Lower lobe of right lung (tissue), 2 donors: ENCODE measurements around the gene GP9. TPM values are rescaled to one million over a fixed set of nuclear protein-coding genes. Genes with fewer than 3 reads are reported as not detected.

Source experiments
- ATAC-seq, 2 donors: fragments of 200-7000 bp; cut with Tn5 transposase; one replicate each; pipeline ENCODE4 v1.9.1; 2020 to 2022; ENCODE audit warnings: mild to moderate bottlenecking in 2 of 2, moderate library complexity in 2 of 2
- DNase-seq: peaks from one replicate; pipeline ENCODE4 v3.0.0-alpha.2; 2020
- H3K27ac ChIP-seq: fragments of 200-600 bp; one replicate; pipeline ENCODE4 v1.8.0; 2022
- H3K27me3 ChIP-seq: fragments of 200-600 bp; one replicate; pipeline ENCODE4 v1.8.0; 2022; ENCODE audit warnings: low read depth
- H3K36me3 ChIP-seq: fragments of 200-600 bp; one replicate; pipeline ENCODE4 v1.8.0; 2022; ENCODE audit warnings: mild to moderate bottlenecking
- H3K4me1 ChIP-seq: fragments of 200-600 bp; one replicate; pipeline ENCODE4 v1.8.0; 2022
- H3K4me3 ChIP-seq: fragments of 200-600 bp; one replicate; pipeline ENCODE4 v1.8.0; 2022; ENCODE audit warnings: mild to moderate bottlenecking
- H3K9me3 ChIP-seq: fragments of 200-600 bp; one replicate; pipeline ENCODE4 v1.8.0; 2022
- intact Hi-C: fragments of 100-400 bp; cut with DNase I; formaldehyde crosslinking; loops from one replicate; pipeline ENCODE4 v1.11.0; 2022
- total RNA-seq: library from RNA; stranded (reverse); fragmentation: NEBNext Ultra II Directional; extraction: Animal tissue kit (Norgen Biotek cat#: 25700); gene quantifications from one replicate; pipeline ENCODE4 v1.2.1, GENCODE V29; 2021
- TF ChIP-seq, protein P1 (sequence below): fragments of 200-600 bp; IDR thresholded peaks from one replicate; pipeline ENCODE4 v1.8.0; 2022; ENCODE audit warnings: antibody characterized with exemption, mild to moderate bottlenecking
- donor health status: DM: no; HTN: yes; CAD: no; lungs with severe emphysema.

GP9 gene
- total RNA-seq, 1 donor from 2014 or later, result 2.6 TPM

DNA sequence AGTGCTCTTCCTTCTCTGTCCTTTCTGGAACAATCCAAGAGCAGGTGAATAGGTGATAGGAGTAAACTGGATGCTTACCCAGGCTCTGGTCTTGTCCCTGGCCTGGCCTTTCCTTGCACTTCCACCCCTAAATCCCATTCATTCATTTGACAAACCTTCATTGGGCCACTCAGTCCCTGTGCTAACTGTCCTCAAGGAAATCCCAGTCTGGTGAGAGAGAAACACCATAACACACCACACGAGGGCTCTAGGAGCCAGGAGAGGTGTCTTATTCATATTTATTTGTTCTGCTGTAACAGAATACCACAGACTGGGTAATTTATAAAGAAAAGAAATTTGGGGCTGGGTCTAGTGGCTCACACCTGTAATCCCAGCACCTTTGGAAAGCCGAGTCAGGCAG is 36.7 kb upstream of the GP9 start:
- H3K4me3 ChIP-seq, result no peak overlapping the region
- H3K27ac ChIP-seq, result peak overlapping the region; percentile 68
- ATAC-seq, result no peak
- H3K9me3 ChIP-seq, result no peaks in the 10 kb centered on the region
- H3K27me3 ChIP-seq, result no peaks in the 10 kb centered on the region
- H3K4me1 ChIP-seq, result peaks cover 69% of the 10 kb centered on the region
- H3K36me3 ChIP-seq, result no peaks in the 10 kb centered on the region
- intact Hi-C loops, result no loop called here
- TF ChIP-seq, protein P1, sequence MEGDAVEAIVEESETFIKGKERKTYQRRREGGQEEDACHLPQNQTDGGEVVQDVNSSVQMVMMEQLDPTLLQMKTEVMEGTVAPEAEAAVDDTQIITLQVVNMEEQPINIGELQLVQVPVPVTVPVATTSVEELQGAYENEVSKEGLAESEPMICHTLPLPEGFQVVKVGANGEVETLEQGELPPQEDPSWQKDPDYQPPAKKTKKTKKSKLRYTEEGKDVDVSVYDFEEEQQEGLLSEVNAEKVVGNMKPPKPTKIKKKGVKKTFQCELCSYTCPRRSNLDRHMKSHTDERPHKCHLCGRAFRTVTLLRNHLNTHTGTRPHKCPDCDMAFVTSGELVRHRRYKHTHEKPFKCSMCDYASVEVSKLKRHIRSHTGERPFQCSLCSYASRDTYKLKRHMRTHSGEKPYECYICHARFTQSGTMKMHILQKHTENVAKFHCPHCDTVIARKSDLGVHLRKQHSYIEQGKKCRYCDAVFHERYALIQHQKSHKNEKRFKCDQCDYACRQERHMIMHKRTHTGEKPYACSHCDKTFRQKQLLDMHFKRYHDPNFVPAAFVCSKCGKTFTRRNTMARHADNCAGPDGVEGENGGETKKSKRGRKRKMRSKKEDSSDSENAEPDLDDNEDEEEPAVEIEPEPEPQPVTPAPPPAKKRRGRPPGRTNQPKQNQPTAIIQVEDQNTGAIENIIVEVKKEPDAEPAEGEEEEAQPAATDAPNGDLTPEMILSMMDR, result no peak
- DNase-seq, result no peak

DNA sequence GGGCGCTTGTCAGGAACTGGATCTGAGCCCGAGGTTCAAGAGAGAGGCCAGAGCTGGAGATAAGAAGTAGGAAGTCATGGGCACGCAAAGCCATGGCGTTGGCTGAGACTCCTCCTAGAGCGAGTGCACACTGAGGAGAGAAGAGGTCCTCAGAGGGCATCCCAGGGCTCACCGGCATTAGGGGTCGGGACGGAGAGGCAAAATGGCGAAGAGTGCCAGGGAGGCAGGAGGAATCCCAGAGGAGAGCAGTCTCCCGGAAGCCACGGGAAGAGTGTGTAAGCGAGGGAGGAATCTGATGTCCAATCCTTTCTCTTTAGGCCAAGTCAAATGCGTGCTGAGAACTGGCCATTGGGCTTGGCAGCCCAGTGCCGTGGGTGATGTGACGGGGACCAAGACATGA is 35.5 kb upstream of the GP9 start:
- Histone ChIP-seq H3K36me3 (no peaks in the 10 kb centered on the region), H3K27ac (peak overlapping the region; percentile 68), H3K9me3 (no peaks in the 10 kb centered on the region), H3K27me3 (no peaks in the 10 kb centered on the region), H3K4me3 (no peak overlapping the region), H3K4me1 (peaks cover 57% of the 10 kb centered on the region)
- DNase-seq, result no peak
- ATAC-seq, result no peak
- intact Hi-C loops, result no loop called here
- TF ChIP-seq, protein P1, result no peak

DNA sequence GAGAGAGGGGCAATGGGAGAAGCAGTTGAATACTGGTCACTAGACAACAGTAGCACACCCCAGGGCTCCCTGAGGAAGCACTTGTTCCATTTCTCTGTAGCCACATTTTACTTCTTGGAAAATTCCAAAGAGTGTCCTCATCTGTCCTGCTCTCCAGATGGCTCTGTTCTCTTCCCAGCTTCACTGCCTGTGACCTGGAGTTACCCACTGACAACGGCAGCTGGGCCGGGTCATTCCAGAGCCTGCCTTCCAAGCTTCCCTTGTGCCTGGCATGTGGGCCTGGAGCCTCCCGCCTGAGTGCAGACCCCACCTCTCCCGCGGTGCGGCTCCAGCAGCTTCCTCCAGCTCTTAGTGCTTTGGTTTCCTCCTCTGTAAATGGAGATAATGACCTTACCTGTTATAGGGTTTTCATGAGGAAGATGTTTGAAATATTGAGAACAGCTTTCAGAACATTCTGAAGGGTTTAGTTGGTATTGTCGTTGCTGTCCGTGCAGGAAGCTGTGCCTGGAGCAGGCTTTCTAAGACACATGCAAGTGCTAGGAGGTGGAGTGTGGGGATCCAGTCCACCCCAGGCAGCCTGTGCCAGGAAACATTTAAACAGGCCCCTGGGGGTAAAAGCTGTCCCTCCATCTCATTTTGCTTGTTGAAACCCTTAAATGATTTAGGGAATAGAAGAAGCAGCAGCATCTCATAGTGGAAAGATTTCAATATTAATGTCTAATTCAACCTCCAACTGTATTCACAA is 34.7 kb upstream of the GP9 start:
- peak; percentile 60 for DNase-seq
- intact Hi-C loops, result no loop called here
- peak overlapping the region; percentile 68 for H3K27ac ChIP-seq

DNA sequence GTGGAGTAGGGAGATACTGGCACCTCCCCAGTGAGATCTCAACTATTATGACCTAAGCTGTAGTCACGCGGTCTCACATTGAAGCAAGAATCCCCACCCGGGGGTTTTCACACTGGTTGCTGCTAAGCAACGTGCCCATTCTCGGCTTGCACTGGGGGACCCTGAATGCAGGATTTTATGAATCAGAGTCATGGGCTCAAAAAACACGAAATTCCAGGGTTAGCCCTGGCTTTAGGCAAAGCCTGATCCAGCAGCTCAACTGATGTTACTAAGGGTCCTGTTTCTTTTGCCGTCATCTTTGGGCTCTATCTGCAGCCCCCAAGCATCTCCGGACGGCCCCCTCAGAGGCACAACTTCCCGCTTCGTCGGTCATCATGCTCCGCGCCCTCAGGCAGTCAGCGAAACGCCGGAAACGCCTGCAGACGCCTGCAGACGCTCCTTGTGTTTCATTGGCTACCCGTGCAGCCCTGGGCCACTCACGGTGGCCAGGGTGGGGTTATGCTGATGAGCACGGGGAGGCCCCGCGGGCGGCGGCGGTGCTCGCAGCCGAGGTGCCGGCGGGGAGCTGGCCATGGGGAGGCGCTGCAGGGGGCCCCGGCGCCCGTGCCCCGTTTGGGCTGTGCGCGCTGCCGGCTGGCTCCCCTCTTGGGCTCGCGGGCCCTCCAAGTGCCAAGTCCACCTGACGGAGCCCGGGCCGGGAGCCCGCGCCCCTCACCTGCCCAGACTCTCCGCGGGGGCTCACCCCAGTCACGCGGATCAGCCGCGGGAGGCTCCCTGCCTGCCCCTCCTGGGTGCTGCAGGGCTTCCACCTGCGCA is 33.6 kb upstream of the GP9 start:
- Histone ChIP-seq H3K36me3 (peaks cover 7% of the 10 kb centered on the region), H3K4me3 (peak overlapping the region; percentile 53), H3K9me3 (no peaks in the 10 kb centered on the region), H3K4me1 (peaks cover 49% of the 10 kb centered on the region), H3K27ac (peak overlapping the region; percentile 68), H3K27me3 (no peaks in the 10 kb centered on the region)
- DNase-seq, result peak; percentile 94
- peak; percentile 97 to 98 for ATAC-seq
- intact Hi-C loops, result no loop called here
- TF ChIP-seq, protein P1, result peak; percentile 81

More for the DNA sequence above, 34.7 kb upstream of the GP9 start:
- TF ChIP-seq, protein P1, result no peak
- Histone ChIP-seq H3K4me1 (peaks cover 54% of the 10 kb centered on the region), H3K9me3 (no peaks in the 10 kb centered on the region), H3K36me3 (peaks cover 2% of the 10 kb centered on the region), H3K27me3 (no peaks in the 10 kb centered on the region), H3K4me3 (no peak overlapping the region)
- ATAC-seq, result peak; percentile 24 to 30

DNA sequence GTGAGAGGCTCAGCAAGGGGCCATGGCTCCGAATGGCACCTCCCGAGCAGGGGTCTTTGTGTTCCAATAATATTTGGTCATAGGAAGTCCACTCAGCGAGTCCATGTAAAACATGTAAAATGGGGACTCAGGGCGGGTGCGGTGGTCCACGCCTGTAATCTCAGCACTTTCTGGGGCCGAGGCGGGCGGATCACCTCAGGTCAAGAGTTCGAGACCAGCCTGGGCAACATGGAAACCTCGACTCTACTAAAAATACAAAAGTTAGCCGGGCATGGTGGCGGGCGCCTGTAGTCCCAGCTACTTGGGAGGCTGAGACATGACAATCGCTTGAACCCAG is 33.1 kb upstream of the GP9 start:
- Histone ChIP-seq H3K4me1 (peaks cover 44% of the 10 kb centered on the region), H3K27me3 (no peaks in the 10 kb centered on the region), H3K36me3 (peaks cover 11% of the 10 kb centered on the region), H3K4me3 (peak overlapping the region; percentile 53), H3K9me3 (no peaks in the 10 kb centered on the region), H3K27ac (peak overlapping the region; percentile 68)
- DNase-seq (no peak), ATAC-seq (no peak)
- intact Hi-C loops, result no loop called here
- TF ChIP-seq, protein P1, result no peak
